GM20431 (cell line): ENCODE results near the gene ZDHHC8.

ENCODE experiments used
- in situ Hi-C: fragments of 300-500 bp; cut with MseI, MboI; formaldehyde crosslinking; loops from one replicate; pipeline ENCODE4 v1.15.0; 2020; ENCODE audit warnings: low sequenced_read_pairs; ENCODE audit not compliant: unreplicated experiment

ZDHHC8 gene

GRCh38 chr22:20186871-20187546 is 55.4 kb downstream of the ZDHHC8 start:
- in situ Hi-C loops: no loop called here

GRCh38 chr22:20187777-20188566 is 56.4 kb downstream of the ZDHHC8 start:
- in situ Hi-C loops: no loop called here

GRCh38 chr22:20188567-20188877 is 56.9 kb downstream of the ZDHHC8 start:
- in situ Hi-C loops: no loop called here

- in situ Hi-C loops: no loop called here
Measured at GRCh38 chr22:20191000-20191515, 59.5 kb downstream of the ZDHHC8 start.

- in situ Hi-C loops: no loop called here
Measured at GRCh38 chr22:20191803-20192202, 60.2 kb downstream of the ZDHHC8 start.

GRCh38 chr22:20192293-20192971 is 60.8 kb downstream of the ZDHHC8 start:
- in situ Hi-C loops: no loop called here

GRCh38 chr22:20192972-20193760 is 61.6 kb downstream of the ZDHHC8 start:
- in situ Hi-C loops: no loop called here

- in situ Hi-C loops: no loop called here
Measured at GRCh38 chr22:20193761-20194494, 62.3 kb downstream of the ZDHHC8 start.

GRCh38 chr22:20194681-20195593 is 63.3 kb downstream of the ZDHHC8 start:
- in situ Hi-C loops: no loop called here

GRCh38 chr22:20196094-20196842 is 64.7 kb downstream of the ZDHHC8 start:
- in situ Hi-C loops: no loop called here
